Cardiac fibroblast (primary cell): ENCODE results near the gene VDR.
A peak's percentile ranks its signal among the peaks of the same experiment; 100 is the strongest.

Experiments used
- DNase-seq, 2 donors: peaks; one replicate each; pipeline versions ENCODE4 v3.0.0 to v3.0.0-alpha.2; 2010; ENCODE audit warnings: low read depth in 2 of 2
- H3K4me3 ChIP-seq, 2 donors: replicated peaks in 1 of 2; 1 replicate in 1 of 2; 2 replicates in 1 of 2; pipeline ENCODE4 v1.5.1; 2011; ENCODE audit warnings: low read depth in 2 of 2, low read length in 2 of 2, mild to moderate bottlenecking in 2 of 2, moderate library complexity in 1 of 2
- TF ChIP-seq, protein P1 (sequence below): IDR thresholded peaks from one replicate; pipeline ENCODE4 v1.5.1; 2011; ENCODE audit warnings: low read depth, mild to moderate bottlenecking, low read length, inconsistent platforms

Gene VDR

GRCh38 chr12:47839214-47839876, 65.4 kb downstream of the VDR start:
- TF ChIP-seq, protein P1, sequence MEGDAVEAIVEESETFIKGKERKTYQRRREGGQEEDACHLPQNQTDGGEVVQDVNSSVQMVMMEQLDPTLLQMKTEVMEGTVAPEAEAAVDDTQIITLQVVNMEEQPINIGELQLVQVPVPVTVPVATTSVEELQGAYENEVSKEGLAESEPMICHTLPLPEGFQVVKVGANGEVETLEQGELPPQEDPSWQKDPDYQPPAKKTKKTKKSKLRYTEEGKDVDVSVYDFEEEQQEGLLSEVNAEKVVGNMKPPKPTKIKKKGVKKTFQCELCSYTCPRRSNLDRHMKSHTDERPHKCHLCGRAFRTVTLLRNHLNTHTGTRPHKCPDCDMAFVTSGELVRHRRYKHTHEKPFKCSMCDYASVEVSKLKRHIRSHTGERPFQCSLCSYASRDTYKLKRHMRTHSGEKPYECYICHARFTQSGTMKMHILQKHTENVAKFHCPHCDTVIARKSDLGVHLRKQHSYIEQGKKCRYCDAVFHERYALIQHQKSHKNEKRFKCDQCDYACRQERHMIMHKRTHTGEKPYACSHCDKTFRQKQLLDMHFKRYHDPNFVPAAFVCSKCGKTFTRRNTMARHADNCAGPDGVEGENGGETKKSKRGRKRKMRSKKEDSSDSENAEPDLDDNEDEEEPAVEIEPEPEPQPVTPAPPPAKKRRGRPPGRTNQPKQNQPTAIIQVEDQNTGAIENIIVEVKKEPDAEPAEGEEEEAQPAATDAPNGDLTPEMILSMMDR, result no peak
- DNase-seq, result no peak
- H3K4me3 ChIP-seq, result no peak overlapping the region

GRCh38 chr12:47838286-47838931, 66.4 kb downstream of the VDR start:
- TF ChIP-seq, protein P1, result peak; percentile 48
- no peak overlapping the region for H3K4me3 ChIP-seq
- DNase-seq, result peak; percentile 54 to 60

- TF ChIP-seq, protein P1, result peak; percentile 80
- no peak overlapping the region for H3K4me3 ChIP-seq
- DNase-seq, result peak; percentile 83 to 84
Observed at GRCh38 chr12:47837190-47838171, 67.3 kb downstream of the VDR start.

- DNase-seq, result no peak
- no peak overlapping the region for H3K4me3 ChIP-seq
- TF ChIP-seq, protein P1, result no peak
Observed at GRCh38 chr12:47835831-47836155, 69.0 kb downstream of the VDR start.

GRCh38 chr12:47835006-47835830, 69.6 kb downstream of the VDR start:
- DNase-seq, result no peak
- no peak overlapping the region for H3K4me3 ChIP-seq
- TF ChIP-seq, protein P1, result no peak
